Measurements from ENCODE around the gene FBXW2.

DNA sequence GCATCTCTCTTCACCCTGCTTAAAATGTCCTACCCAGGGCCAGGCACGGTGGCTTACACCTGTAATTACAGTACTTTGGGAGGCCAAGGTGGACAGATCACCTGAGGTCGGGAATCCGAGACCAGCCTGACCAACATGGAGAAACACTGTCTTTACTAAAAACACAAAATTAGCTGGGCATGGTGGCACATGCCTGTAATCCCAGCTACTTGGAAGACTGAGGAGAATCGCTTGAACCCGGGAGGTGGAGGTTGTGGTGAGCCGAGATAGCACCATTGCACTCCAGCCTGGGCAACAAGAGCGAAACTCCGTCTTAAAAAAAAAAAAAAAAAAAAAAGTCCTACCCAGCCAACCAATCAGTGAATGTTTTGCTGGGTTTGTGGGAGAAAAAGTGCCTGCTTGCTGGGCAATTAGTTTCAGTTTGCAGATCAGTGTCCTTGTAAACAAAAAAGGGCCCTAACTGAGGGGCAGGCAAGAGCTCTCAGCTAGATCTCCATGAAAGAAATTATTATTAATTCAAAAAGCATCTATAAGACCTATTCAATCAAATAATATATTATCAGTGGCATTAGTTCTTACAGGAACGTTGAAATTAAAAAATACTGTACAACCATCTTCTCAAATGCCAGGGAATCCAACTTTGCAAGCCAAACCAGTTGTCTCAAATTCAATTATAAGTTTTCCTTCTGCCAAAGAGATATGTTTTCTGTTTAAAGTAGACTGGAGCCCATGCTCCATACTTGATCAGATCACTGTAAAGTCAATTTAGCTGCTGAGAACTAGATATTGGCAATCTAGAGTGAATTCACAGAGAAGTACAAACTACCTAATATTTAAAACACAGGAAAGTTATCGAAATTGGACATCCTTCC, 82.9 kb downstream of the FBXW2 start:
- TF ChIP-seq, protein P1, sequence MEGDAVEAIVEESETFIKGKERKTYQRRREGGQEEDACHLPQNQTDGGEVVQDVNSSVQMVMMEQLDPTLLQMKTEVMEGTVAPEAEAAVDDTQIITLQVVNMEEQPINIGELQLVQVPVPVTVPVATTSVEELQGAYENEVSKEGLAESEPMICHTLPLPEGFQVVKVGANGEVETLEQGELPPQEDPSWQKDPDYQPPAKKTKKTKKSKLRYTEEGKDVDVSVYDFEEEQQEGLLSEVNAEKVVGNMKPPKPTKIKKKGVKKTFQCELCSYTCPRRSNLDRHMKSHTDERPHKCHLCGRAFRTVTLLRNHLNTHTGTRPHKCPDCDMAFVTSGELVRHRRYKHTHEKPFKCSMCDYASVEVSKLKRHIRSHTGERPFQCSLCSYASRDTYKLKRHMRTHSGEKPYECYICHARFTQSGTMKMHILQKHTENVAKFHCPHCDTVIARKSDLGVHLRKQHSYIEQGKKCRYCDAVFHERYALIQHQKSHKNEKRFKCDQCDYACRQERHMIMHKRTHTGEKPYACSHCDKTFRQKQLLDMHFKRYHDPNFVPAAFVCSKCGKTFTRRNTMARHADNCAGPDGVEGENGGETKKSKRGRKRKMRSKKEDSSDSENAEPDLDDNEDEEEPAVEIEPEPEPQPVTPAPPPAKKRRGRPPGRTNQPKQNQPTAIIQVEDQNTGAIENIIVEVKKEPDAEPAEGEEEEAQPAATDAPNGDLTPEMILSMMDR (IDR thresholded peaks at IDR 0.05): no peak
- no peak for TF ChIP-seq POLR2A (IDR thresholded peaks at IDR 0.05)
